ENCODE results near the gene IFNE.

DNA sequence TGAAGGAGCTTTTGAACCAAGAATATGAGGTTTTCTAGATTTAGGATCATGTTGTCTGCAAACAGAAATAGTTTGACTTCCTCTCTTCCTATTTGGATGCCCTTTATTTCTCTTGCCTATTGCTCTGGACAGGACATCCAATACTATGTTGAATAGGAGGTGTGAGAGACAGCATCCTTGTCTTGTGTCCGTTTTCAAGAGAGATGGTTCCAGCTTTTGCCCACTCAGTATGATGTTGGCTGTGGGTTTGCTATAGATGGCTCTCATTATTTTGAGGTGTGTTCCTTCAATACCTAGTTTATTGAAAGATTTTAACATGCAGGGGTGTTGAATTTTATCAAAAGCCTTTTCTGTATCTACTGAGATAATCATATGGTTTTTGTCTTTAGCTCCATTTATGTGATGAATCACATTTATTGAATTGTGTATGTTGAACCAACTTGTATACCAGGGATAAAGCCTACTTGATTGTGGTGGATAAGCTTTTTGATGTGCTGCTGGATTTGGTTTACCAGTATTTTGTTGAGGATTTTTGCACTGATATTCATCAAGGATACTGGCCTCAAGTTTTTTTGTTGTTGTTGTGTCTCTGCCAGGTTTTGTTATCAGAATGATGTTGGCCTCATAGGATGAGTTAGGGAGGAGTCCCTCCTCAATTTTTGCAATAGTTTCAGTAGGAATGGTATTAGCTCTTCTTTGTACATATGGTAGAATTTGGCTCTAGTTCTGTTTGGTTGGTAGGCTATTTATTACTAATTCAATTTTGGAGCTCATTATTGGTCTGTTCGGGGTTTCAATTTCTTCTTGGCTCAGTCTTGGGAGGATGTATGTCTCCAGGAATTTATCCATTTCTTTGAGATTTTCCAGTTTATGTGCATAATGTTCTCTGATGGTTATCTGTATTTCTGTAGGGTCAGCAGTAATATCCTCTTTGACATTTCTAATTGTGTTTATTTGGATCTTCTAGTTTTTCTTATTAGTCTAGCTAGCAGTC is 41.2 kb upstream of the IFNE start:
- TF ChIP-seq PHF8 (IDR thresholded peaks at IDR 0.05; ENCODE audit: borderline replicate concordance, low read depth) (no peak), CHD2 (IDR thresholded peaks at IDR 0.05; ENCODE audit: low read length, partially characterized antibody) (peak; percentile 18), CEBPB (IDR thresholded peaks at IDR 0.05) (no peak), MAFK (IDR thresholded peaks at IDR 0.05; ENCODE audit: partially characterized antibody) (peak; percentile 71), EP300 (IDR thresholded peaks at IDR 0.05) (no peak), MYC (IDR thresholded peaks at IDR 0.05; ENCODE audit: borderline replicate concordance, low read length) (no peak), KDM1A (IDR thresholded peaks at IDR 0.05; ENCODE audit: low read depth) (no peak), MAZ (IDR thresholded peaks at IDR 0.05; ENCODE audit: borderline replicate concordance, low read depth, low read length) (no peak), POLR2A (IDR thresholded peaks at IDR 0.05; ENCODE audit: low read length) (no peak), CBX2 (IDR thresholded peaks at IDR 0.05; ENCODE audit: borderline replicate concordance, low read depth) (no peak)
- TF ChIP-seq, protein P1, sequence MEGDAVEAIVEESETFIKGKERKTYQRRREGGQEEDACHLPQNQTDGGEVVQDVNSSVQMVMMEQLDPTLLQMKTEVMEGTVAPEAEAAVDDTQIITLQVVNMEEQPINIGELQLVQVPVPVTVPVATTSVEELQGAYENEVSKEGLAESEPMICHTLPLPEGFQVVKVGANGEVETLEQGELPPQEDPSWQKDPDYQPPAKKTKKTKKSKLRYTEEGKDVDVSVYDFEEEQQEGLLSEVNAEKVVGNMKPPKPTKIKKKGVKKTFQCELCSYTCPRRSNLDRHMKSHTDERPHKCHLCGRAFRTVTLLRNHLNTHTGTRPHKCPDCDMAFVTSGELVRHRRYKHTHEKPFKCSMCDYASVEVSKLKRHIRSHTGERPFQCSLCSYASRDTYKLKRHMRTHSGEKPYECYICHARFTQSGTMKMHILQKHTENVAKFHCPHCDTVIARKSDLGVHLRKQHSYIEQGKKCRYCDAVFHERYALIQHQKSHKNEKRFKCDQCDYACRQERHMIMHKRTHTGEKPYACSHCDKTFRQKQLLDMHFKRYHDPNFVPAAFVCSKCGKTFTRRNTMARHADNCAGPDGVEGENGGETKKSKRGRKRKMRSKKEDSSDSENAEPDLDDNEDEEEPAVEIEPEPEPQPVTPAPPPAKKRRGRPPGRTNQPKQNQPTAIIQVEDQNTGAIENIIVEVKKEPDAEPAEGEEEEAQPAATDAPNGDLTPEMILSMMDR (IDR thresholded peaks at IDR 0.05): no peak
- TF ChIP-seq, protein P2, sequence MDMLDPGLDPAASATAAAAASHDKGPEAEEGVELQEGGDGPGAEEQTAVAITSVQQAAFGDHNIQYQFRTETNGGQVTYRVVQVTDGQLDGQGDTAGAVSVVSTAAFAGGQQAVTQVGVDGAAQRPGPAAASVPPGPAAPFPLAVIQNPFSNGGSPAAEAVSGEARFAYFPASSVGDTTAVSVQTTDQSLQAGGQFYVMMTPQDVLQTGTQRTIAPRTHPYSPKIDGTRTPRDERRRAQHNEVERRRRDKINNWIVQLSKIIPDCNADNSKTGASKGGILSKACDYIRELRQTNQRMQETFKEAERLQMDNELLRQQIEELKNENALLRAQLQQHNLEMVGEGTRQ (IDR thresholded peaks at IDR 0.05): no peak
- TF ChIP-seq, protein P3, sequence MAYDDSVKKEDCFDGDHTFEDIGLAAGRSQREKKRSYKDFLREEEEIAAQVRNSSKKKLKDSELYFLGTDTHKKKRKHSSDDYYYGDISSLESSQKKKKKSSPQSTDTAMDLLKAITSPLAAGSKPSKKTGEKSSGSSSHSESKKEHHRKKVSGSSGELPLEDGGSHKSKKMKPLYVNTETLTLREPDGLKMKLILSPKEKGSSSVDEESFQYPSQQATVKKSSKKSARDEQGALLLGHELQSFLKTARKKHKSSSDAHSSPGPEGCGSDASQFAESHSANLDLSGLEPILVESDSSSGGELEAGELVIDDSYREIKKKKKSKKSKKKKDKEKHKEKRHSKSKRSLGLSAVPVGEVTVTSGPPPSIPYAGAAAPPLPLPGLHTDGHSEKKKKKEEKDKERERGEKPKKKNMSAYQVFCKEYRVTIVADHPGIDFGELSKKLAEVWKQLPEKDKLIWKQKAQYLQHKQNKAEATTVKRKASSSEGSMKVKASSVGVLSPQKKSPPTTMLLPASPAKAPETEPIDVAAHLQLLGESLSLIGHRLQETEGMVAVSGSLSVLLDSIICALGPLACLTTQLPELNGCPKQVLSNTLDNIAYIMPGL (CRISPR knock-in tag; IDR thresholded peaks at IDR 0.05; ENCODE audit: borderline replicate concordance): no peak
- TF ChIP-seq, protein P4, sequence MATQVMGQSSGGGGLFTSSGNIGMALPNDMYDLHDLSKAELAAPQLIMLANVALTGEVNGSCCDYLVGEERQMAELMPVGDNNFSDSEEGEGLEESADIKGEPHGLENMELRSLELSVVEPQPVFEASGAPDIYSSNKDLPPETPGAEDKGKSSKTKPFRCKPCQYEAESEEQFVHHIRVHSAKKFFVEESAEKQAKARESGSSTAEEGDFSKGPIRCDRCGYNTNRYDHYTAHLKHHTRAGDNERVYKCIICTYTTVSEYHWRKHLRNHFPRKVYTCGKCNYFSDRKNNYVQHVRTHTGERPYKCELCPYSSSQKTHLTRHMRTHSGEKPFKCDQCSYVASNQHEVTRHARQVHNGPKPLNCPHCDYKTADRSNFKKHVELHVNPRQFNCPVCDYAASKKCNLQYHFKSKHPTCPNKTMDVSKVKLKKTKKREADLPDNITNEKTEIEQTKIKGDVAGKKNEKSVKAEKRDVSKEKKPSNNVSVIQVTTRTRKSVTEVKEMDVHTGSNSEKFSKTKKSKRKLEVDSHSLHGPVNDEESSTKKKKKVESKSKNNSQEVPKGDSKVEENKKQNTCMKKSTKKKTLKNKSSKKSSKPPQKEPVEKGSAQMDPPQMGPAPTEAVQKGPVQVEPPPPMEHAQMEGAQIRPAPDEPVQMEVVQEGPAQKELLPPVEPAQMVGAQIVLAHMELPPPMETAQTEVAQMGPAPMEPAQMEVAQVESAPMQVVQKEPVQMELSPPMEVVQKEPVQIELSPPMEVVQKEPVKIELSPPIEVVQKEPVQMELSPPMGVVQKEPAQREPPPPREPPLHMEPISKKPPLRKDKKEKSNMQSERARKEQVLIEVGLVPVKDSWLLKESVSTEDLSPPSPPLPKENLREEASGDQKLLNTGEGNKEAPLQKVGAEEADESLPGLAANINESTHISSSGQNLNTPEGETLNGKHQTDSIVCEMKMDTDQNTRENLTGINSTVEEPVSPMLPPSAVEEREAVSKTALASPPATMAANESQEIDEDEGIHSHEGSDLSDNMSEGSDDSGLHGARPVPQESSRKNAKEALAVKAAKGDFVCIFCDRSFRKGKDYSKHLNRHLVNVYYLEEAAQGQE (IDR thresholded peaks at IDR 0.05): no peak
